Colonic mucosa (tissue), 4 donors: ENCODE data around the gene CES3. TPM values are rescaled to one million over a fixed set of nuclear protein-coding genes. Genes with fewer than 3 reads are reported as not detected.
"Not testable (repeated sequence)": the region's sequence is repeated elsewhere in the genome, so short reads cannot be mapped to it uniquely, and the experiment has no call there.

Source experiments
- DNase-seq: peaks from one replicate; pipeline ENCODE4 v3.0.0-alpha.2; 2020
- H3K27ac ChIP-seq: fragments of 200-600 bp; one replicate; pipeline ENCODE4 v1.8.0; 2021
- H3K27me3 ChIP-seq: fragments of 200-600 bp; one replicate; pipeline ENCODE4 v1.8.0; 2021
- H3K36me3 ChIP-seq: fragments of 200-600 bp; one replicate; pipeline ENCODE4 v1.8.0; 2021
- H3K4me1 ChIP-seq: fragments of 200-600 bp; one replicate; pipeline ENCODE4 v1.8.0; 2021; ENCODE audit warnings: mild to moderate bottlenecking
- H3K4me3 ChIP-seq: fragments of 200-600 bp; one replicate; pipeline ENCODE4 v1.8.0; 2021
- H3K9ac ChIP-seq, 2 donors: one replicate each; pipeline ENCODE4 v1.7.0; 2013; ENCODE audit warnings: control low read depth in 2 of 2, low read depth in 2 of 2, low read length in 2 of 2
- H3K9me3 ChIP-seq: fragments of 200-600 bp; one replicate; pipeline ENCODE4 v1.8.0; 2021
- CTCF ChIP-seq: fragments of 200-600 bp; IDR thresholded peaks from one replicate; pipeline ENCODE4 v1.8.0; 2022; ENCODE audit warnings: antibody characterized with exemption, mild to moderate bottlenecking
- intact Hi-C: fragments of 100-400 bp; cut with DNase I; formaldehyde crosslinking; loops from one replicate; pipeline ENCODE4 v1.14.1; 2022
- total RNA-seq, 2 donors: library from RNA; stranded (reverse); fragmentation: NEBNext Ultra II Directional in 1 of 2; extraction: Animal tissue kit (Norgen Biotek cat#: 25700) in 1 of 2; gene quantifications; one replicate each; pipeline ENCODE4 v1.2.1, GENCODE V29; 2021
- donor health status: healthy.
- donor health status: DM: no; HTN: no; CAD: no.
- donor health status: DM: no; HTN: no; CAD: no.

Gene CES3
- total RNA-seq, 2 donors from 2014 or later, result 136 to 169 TPM

DNA sequence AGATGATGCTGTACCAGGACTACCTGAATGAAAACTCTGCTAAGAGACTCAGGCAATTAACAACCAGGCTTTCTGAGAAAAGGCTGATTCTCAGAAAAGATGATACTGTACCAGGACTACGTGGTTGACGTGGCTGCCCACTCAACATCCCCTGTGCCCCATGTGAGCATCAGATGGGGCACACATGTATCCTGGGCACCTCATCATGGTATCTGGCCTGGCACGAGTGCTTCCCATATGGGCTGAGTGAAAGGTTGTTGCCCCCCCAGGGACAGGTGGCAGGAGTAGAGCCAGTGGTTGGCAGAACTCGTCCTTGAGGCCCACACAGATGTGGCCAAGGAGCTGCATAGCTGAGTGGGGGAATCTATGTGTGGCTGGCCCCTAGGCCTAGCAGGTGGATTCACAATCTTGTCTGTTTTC, 23.8 kb downstream of the CES3 start:
- Histone ChIP-seq H3K9me3 (no peaks in the 10 kb centered on the region), H3K4me3 (no peak overlapping the region), H3K4me1 (no peaks in the 10 kb centered on the region), H3K9ac (no peak overlapping the region), H3K36me3 (no peaks in the 10 kb centered on the region), H3K27me3 (no peaks in the 10 kb centered on the region), H3K27ac (no peak overlapping the region)
- no peak for DNase-seq
- TF ChIP-seq CTCF, result no peak
- intact Hi-C loops, result no loop called here

- Histone ChIP-seq H3K4me1 (no peaks in the 10 kb centered on the region), H3K9me3 (no peaks in the 10 kb centered on the region), H3K36me3 (no peaks in the 10 kb centered on the region), H3K4me3 (no peak overlapping the region), H3K27ac (no peak overlapping the region), H3K9ac (no peak overlapping the region), H3K27me3 (no peaks in the 10 kb centered on the region)
- DNase-seq, result no peak
- TF ChIP-seq CTCF, result no peak
- intact Hi-C loops, result no loop called here
Observed at GRCh38 chr16:66986559-66986958, 25.5 kb downstream of the CES3 start.

DNA sequence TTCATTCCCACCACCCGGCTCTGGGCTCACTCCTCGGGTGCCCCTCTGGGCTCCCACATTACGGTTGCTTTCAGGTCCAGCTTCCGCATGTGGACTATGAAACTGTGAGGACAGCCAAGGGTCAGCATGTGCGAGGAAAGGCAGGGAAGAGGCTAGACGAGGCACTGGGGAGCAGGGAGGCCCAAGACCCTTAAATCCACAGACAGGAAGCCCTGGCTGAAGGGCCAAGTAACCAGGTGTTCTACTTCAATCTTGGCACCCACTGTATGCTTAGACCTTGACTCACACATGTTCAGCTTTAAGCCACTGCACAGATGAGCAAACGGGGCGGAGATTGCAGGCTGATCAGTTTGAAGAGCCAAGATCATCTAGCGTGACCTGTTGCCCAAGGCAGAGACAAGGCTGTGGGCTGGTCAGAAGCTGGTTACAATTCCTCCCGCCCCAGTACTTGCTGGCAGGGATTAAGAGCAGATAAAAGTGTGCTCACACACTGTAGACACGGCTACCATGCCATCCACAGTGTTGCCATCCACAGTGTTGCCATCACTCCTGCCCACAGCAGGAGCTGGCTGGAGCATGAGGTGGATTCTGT, 27.2 kb downstream of the CES3 start, which contains the start of gene CES4A:
CES4A (plus strand) TSS at position 393 of the 592 bp plus-strand sequence; CDS start at position 577, 184 bp downstream.
- no peak for DNase-seq
- no peaks in the 10 kb centered on the region for H3K9me3 ChIP-seq
- no peak within 1 kb of the TSS for H3K27ac ChIP-seq
- no peaks in the 10 kb centered on the region for H3K4me1 ChIP-seq
- H3K4me3 ChIP-seq, result no peak within 1 kb of the TSS
- H3K27me3 ChIP-seq, result no peaks in the 10 kb centered on the region
- intact Hi-C loops, result no loop called here
- no peak within 1 kb of the TSS for H3K9ac ChIP-seq
- H3K36me3 ChIP-seq, result no peaks in the 10 kb centered on the region
- no peak for TF ChIP-seq CTCF

GRCh38 chr16:66991545-66992077, 30.5 kb downstream of the CES3 start:
- H3K4me1 ChIP-seq, result no peaks in the 10 kb centered on the region
- no peaks in the 10 kb centered on the region for H3K9me3 ChIP-seq
- H3K9ac ChIP-seq, result no peak overlapping the region
- no peak for DNase-seq
- H3K36me3 ChIP-seq, result no peaks in the 10 kb centered on the region
- no peak for TF ChIP-seq CTCF
- intact Hi-C loops, result no loop called here
- H3K27me3 ChIP-seq, result no peaks in the 10 kb centered on the region
- no peak overlapping the region for H3K27ac ChIP-seq
- H3K4me3 ChIP-seq, result no peak overlapping the region

- H3K9me3 ChIP-seq, H3K36me3 ChIP-seq, DNase-seq, H3K9ac ChIP-seq, H3K4me1 ChIP-seq, H3K27me3 ChIP-seq, H3K27ac ChIP-seq, intact Hi-C loops, H3K4me3 ChIP-seq: not testable (repeated sequence)
Observed at GRCh38 chr16:66993558-66993957, 32.5 kb downstream of the CES3 start.

DNA sequence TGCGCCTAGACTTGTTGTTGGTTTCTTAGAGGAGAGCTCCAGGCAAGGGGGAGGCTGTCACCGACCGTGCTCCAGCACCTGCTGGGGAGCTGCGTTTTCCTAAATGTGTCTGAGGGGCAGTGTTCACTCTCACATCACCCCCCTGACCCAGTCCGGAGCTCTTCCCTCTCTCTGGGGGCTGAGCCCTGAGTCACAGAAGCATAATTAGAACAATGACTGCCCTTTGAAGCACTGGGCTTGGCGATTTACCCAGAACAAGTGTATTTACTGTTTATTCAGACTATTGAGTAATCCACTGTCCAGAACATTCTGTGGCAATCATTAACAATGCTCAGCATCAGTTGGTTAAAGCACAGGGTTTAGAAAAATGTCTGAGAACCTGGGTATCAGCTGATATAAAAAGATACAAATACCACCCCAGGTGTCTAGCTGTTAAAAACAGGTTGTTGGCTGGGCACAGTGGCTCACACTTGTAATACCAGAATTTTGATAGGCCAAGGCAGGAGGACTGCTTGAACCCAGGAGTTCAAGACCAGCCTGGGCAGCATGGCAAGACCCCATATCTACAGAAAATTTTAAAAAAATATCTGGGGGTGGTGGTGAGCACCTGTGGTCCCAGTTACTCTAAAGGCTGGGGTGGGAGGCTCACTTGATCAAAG, 35.4 kb downstream of the CES3 start:
- no peak overlapping the region for H3K4me3 ChIP-seq
- H3K9me3 ChIP-seq, result no peaks in the 10 kb centered on the region
- no peak for TF ChIP-seq CTCF
- no peaks in the 10 kb centered on the region for H3K4me1 ChIP-seq
- no peak overlapping the region for H3K27ac ChIP-seq
- DNase-seq, result no peak
- intact Hi-C loops, result no loop called here
- no peaks in the 10 kb centered on the region for H3K27me3 ChIP-seq
- H3K9ac ChIP-seq, result no peak overlapping the region
- no peaks in the 10 kb centered on the region for H3K36me3 ChIP-seq
